HG03045 (cell line): Measurements from ENCODE around the gene CHD9.
A peak's percentile ranks its signal among the peaks of the same experiment; 100 is the strongest.

Source experiments
- ATAC-seq: cut with Tn5 transposase; IDR thresholded peaks from one replicate; pipeline ENCODE4 v1.9.1; 2021; ENCODE audit warnings: mild to moderate bottlenecking, moderate library complexity; ENCODE audit not compliant: unreplicated experiment

The CHD9 gene

GRCh38 chr16:53191413-53191812, 136.6 kb downstream of the CHD9 start:
- no peak for ATAC-seq

GRCh38 chr16:53198933-53199332, 144.1 kb downstream of the CHD9 start:
- ATAC-seq: no peak

GRCh38 chr16:53201900-53202299, 147.1 kb downstream of the CHD9 start:
- no peak for ATAC-seq

- ATAC-seq: no peak
Measured at GRCh38 chr16:53202398-53202797, 147.6 kb downstream of the CHD9 start.

GRCh38 chr16:53207810-53208752, 153.3 kb downstream of the CHD9 start:
- peak; percentile 87 for ATAC-seq

- no peak for ATAC-seq
Measured at GRCh38 chr16:53209429-53209828, 154.6 kb downstream of the CHD9 start.

GRCh38 chr16:53209877-53210276, 155.1 kb downstream of the CHD9 start:
- no peak for ATAC-seq

GRCh38 chr16:53211253-53211652, 156.5 kb downstream of the CHD9 start:
- ATAC-seq: no peak

GRCh38 chr16:53212893-53213223, 158.1 kb downstream of the CHD9 start:
- ATAC-seq: no peak

- no peak for ATAC-seq
Measured at GRCh38 chr16:53213542-53213941, 158.8 kb downstream of the CHD9 start.

- ATAC-seq: no peak
Measured at GRCh38 chr16:53216798-53217197, 162.0 kb downstream of the CHD9 start.

GRCh38 chr16:53219371-53219770, 164.6 kb downstream of the CHD9 start:
- no peak for ATAC-seq

- ATAC-seq: no peak
Measured at GRCh38 chr16:53219795-53220454, 165.1 kb downstream of the CHD9 start.

GRCh38 chr16:53220585-53220984, 165.8 kb downstream of the CHD9 start:
- no peak for ATAC-seq

- ATAC-seq: no peak
Measured at GRCh38 chr16:53224951-53225533, 170.3 kb downstream of the CHD9 start.

- no peak for ATAC-seq
Measured at GRCh38 chr16:53232826-53233529, 178.2 kb downstream of the CHD9 start.

GRCh38 chr16:53234836-53235235, 180.0 kb downstream of the CHD9 start:
- no peak for ATAC-seq

- no peak for ATAC-seq
Measured at GRCh38 chr16:53235851-53236250, 181.1 kb downstream of the CHD9 start.

- ATAC-seq: no peak
Measured at GRCh38 chr16:53249331-53249730, 194.5 kb downstream of the CHD9 start.

- no peak for ATAC-seq
Measured at GRCh38 chr16:53257001-53257400, 202.2 kb downstream of the CHD9 start.

GRCh38 chr16:53258809-53259208, 204.0 kb downstream of the CHD9 start:
- no peak for ATAC-seq
